Activated CD4-positive, alpha-beta T cell treated with anti-CD3 and anti-CD28 coated beads for 48 hours (primary cell): ENCODE measurements around the gene CCR6.

Experiments used
- DNase-seq: peaks from one replicate; pipeline ENCODE4 v3.0.0-alpha.2; 2020

CCR6 gene

GRCh38 chr6:167099707-167100106 lies 23.2 kb upstream of the CCR6 start:
- no peak for DNase-seq

- DNase-seq: no peak
Measured at GRCh38 chr6:167100241-167100674, 22.6 kb upstream of the CCR6 start.

- DNase-seq: no peak
Measured at GRCh38 chr6:167102318-167102717, 20.6 kb upstream of the CCR6 start.

- no peak for DNase-seq
Measured at GRCh38 chr6:167103041-167103891, 19.6 kb upstream of the CCR6 start.

- DNase-seq: no peak
Measured at GRCh38 chr6:167104388-167104787, 18.5 kb upstream of the CCR6 start.

GRCh38 chr6:167105060-167105459 lies 17.8 kb upstream of the CCR6 start:
- DNase-seq: no peak

- DNase-seq: no peak
Measured at GRCh38 chr6:167106406-167106805, 16.5 kb upstream of the CCR6 start.

GRCh38 chr6:167107787-167108186 lies 15.1 kb upstream of the CCR6 start:
- no peak for DNase-seq

GRCh38 chr6:167108278-167108677 lies 14.6 kb upstream of the CCR6 start:
- no peak for DNase-seq

GRCh38 chr6:167109651-167110050 lies 13.2 kb upstream of the CCR6 start:
- DNase-seq: no peak

GRCh38 chr6:167111597-167111996 lies 11.3 kb upstream of the CCR6 start:
- no peak for DNase-seq

- no peak for DNase-seq
Measured at GRCh38 chr6:167112421-167112820, 10.5 kb upstream of the CCR6 start.

GRCh38 chr6:167113047-167113754 lies 9.7 kb upstream of the CCR6 start:
- DNase-seq: no peak

- peak; percentile 63 for DNase-seq
Measured at GRCh38 chr6:167113935-167114910, 8.7 kb upstream of the CCR6 start.

GRCh38 chr6:167115054-167115453 lies 7.8 kb upstream of the CCR6 start:
- no peak for DNase-seq

- no peak for DNase-seq
Measured at GRCh38 chr6:167116109-167116837, 6.6 kb upstream of the CCR6 start.

GRCh38 chr6:167116838-167117228 lies 6.1 kb upstream of the CCR6 start:
- no peak for DNase-seq

- no peak for DNase-seq
Measured at GRCh38 chr6:167118006-167118405, 4.9 kb upstream of the CCR6 start.

GRCh38 chr6:167118839-167119238 lies 4.1 kb upstream of the CCR6 start:
- DNase-seq: no peak

- DNase-seq: no peak
Measured at GRCh38 chr6:167119670-167120582, 3.0 kb upstream of the CCR6 start.

- no peak for DNase-seq
Measured at GRCh38 chr6:167120583-167120903, 2.4 kb upstream of the CCR6 start.
